Measurements from ENCODE around the gene UBE3D. TPM values are rescaled to one million over a fixed set of nuclear protein-coding genes. Genes with fewer than 3 reads are reported as not detected.
"Not testable (repeated sequence)": the region's sequence is repeated elsewhere in the genome, so short reads cannot be mapped to it uniquely, and the experiment has no call there.

The UBE3D gene
- total and polyA plus RNA-seq, 2 experiments from 2014 or later, result 17.5 to 31.4 TPM

DNA sequence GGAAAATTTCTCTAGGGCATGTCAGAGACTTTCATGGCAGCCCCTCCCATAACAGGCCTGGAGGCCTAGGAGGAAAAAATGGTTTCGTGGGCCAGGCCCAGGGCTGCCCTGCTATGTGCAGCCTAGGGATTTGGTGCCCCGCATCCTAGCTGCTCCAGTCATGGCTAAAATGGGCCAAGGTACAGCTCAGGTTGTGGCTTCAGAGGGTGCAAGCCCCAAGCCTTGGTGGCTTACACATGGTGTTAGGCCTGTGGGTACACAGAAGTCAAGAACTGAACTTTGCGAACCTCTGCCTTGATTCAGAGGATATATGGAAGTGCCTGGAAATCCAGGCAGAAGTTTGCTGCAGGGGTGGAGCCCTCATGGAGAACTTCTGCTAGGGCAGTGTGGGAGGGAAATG lies 134.7 kb downstream of the UBE3D start:
- H3K9me2 ChIP-seq (ENCODE audit: insufficient read depth); H3K27ac ChIP-seq (ENCODE audit: low read depth); H3K79me2 ChIP-seq (replicated peaks; ENCODE audit: insufficient read depth); ATAC-seq; H4K20me1 ChIP-seq (replicated peaks; ENCODE audit: insufficient read depth); H3F3A ChIP-seq (replicated peaks; ENCODE audit: low read depth); H3K4me3 Mint-ChIP-seq; H3K4me1 Mint-ChIP-seq; H3K27me3 ChIP-seq (ENCODE audit: insufficient read depth); H3K4me2 ChIP-seq; H3K27me3 Mint-ChIP-seq (ENCODE audit: insufficient read depth, low read depth, poor library complexity); DNase-seq (ENCODE audit: low spot score); H3K4me3 ChIP-seq; H3K27ac Mint-ChIP-seq; H2AFZ ChIP-seq; H3K4me1 ChIP-seq (ENCODE audit: insufficient read depth): not testable (repeated sequence)
- Mint-ChIP-seq H3K9me3 (peaks cover 58% of the 10 kb centered on the region), H3K36me3 (ENCODE audit: low read depth) (peaks cover 73% of the 10 kb centered on the region)
- H3K36me3 ChIP-seq (ENCODE audit: insufficient read depth), result peaks cover 36% of the 10 kb centered on the region

DNA sequence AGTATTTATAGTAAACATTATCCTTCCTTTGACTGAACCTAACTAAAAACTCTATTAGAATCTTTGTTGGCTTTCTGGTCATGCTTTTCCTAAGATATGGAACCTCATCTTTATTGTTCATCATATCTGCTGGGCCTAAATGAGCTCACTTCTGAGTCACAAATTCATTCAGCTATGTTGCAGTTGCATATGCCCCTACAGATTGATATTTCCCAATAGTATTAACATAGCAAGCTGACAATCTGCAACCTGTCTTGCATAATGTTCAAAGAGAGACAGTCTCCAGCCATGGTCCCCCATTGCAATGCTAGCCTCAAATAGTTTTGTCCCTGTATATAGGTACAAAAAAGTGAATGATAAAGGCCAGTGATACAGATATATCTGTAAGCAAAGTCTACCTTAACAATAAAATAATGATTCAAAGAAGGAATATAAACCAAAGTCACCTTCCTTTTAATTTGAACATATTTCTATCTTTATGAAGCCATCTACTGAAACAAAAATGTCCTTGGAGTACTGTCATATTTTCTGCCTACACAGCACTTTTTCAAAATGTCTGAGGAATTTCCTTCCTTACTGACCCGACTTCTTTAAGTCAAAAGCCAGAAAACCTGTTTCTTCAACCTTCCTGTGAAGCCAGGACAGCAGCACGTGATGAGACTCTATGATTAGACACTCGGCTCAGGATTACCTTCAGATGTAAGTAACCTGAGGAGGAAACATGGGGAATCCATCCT lies 140.7 kb downstream of the UBE3D start:
- peaks cover 15% of the 10 kb centered on the region for H3K9me3 Mint-ChIP-seq
- H3K36me3 Mint-ChIP-seq (ENCODE audit: low read depth), result peaks cover 41% of the 10 kb centered on the region
- Histone ChIP-seq H3K36me3 (ENCODE audit: insufficient read depth) (peaks cover 4% of the 10 kb centered on the region), H3F3A (replicated peaks; ENCODE audit: low read depth) (no peaks in the 10 kb centered on the region), H4K20me1 (replicated peaks; ENCODE audit: insufficient read depth) (no peaks in the 10 kb centered on the region), H2AFZ (no peak overlapping the region), H3K79me2 (replicated peaks; ENCODE audit: insufficient read depth) (no peaks in the 10 kb centered on the region), H3K27ac (ENCODE audit: low read depth) (no peak overlapping the region), H3K4me2 (no peak overlapping the region), H3K9me2 (ENCODE audit: insufficient read depth) (no peaks in the 10 kb centered on the region), H3K4me1 (ENCODE audit: insufficient read depth) (peaks cover 7% of the 10 kb centered on the region), H3K27me3 (ENCODE audit: insufficient read depth) (no peaks in the 10 kb centered on the region), H3K4me3 (no peak overlapping the region)
- H3K27ac Mint-ChIP-seq, result no peak overlapping the region
- DNase-seq (ENCODE audit: low spot score) (no peak), ATAC-seq (no peak)
- H3K4me3 Mint-ChIP-seq, result no peak overlapping the region
- no peaks in the 10 kb centered on the region for H3K27me3 Mint-ChIP-seq (ENCODE audit: insufficient read depth, low read depth, poor library complexity)
- peaks cover 2% of the 10 kb centered on the region; the same call in 2 of the 3 replicates for H3K4me1 Mint-ChIP-seq
- TF ChIP-seq, protein P1, sequence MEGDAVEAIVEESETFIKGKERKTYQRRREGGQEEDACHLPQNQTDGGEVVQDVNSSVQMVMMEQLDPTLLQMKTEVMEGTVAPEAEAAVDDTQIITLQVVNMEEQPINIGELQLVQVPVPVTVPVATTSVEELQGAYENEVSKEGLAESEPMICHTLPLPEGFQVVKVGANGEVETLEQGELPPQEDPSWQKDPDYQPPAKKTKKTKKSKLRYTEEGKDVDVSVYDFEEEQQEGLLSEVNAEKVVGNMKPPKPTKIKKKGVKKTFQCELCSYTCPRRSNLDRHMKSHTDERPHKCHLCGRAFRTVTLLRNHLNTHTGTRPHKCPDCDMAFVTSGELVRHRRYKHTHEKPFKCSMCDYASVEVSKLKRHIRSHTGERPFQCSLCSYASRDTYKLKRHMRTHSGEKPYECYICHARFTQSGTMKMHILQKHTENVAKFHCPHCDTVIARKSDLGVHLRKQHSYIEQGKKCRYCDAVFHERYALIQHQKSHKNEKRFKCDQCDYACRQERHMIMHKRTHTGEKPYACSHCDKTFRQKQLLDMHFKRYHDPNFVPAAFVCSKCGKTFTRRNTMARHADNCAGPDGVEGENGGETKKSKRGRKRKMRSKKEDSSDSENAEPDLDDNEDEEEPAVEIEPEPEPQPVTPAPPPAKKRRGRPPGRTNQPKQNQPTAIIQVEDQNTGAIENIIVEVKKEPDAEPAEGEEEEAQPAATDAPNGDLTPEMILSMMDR (conservative IDR thresholded peaks at IDR 0.05; ENCODE audit: low read depth in 2 of 2), result no peak
- TF ChIP-seq EZH2 (IDR thresholded peaks at IDR 0.05; ENCODE audit: low read depth, unreplicated experiment) (no peak), ZNF114 (CRISPR knock-in tag; IDR thresholded peaks at IDR 0.05) (no peak), NANOG (IDR thresholded peaks at IDR 0.05; ENCODE audit: borderline replicate concordance) (no peak), JUNB (IDR thresholded peaks at IDR 0.05; ENCODE audit: unreplicated experiment) (no peak), CREB1 (CRISPR knock-in tag; IDR thresholded peaks at IDR 0.05; ENCODE audit: low read depth) (no peak), STAT1 (IDR thresholded peaks at IDR 0.05; ENCODE audit: unreplicated experiment) (no peak), EZH2phosphoT487 (IDR thresholded peaks at IDR 0.05; ENCODE audit: unreplicated experiment) (no peak), POLR2AphosphoS5 (IDR thresholded peaks at IDR 0.05; ENCODE audit: low read depth) (no peak), ZNF331 (CRISPR knock-in tag; IDR thresholded peaks at IDR 0.05; ENCODE audit: low read depth) (no peak)
- TF ChIP-seq, protein P2, sequence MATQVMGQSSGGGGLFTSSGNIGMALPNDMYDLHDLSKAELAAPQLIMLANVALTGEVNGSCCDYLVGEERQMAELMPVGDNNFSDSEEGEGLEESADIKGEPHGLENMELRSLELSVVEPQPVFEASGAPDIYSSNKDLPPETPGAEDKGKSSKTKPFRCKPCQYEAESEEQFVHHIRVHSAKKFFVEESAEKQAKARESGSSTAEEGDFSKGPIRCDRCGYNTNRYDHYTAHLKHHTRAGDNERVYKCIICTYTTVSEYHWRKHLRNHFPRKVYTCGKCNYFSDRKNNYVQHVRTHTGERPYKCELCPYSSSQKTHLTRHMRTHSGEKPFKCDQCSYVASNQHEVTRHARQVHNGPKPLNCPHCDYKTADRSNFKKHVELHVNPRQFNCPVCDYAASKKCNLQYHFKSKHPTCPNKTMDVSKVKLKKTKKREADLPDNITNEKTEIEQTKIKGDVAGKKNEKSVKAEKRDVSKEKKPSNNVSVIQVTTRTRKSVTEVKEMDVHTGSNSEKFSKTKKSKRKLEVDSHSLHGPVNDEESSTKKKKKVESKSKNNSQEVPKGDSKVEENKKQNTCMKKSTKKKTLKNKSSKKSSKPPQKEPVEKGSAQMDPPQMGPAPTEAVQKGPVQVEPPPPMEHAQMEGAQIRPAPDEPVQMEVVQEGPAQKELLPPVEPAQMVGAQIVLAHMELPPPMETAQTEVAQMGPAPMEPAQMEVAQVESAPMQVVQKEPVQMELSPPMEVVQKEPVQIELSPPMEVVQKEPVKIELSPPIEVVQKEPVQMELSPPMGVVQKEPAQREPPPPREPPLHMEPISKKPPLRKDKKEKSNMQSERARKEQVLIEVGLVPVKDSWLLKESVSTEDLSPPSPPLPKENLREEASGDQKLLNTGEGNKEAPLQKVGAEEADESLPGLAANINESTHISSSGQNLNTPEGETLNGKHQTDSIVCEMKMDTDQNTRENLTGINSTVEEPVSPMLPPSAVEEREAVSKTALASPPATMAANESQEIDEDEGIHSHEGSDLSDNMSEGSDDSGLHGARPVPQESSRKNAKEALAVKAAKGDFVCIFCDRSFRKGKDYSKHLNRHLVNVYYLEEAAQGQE (IDR thresholded peaks at IDR 0.05; ENCODE audit: unreplicated experiment), result no peak
- TF ChIP-seq, protein P3, sequence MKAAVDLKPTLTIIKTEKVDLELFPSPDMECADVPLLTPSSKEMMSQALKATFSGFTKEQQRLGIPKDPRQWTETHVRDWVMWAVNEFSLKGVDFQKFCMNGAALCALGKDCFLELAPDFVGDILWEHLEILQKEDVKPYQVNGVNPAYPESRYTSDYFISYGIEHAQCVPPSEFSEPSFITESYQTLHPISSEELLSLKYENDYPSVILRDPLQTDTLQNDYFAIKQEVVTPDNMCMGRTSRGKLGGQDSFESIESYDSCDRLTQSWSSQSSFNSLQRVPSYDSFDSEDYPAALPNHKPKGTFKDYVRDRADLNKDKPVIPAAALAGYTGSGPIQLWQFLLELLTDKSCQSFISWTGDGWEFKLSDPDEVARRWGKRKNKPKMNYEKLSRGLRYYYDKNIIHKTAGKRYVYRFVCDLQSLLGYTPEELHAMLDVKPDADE (IDR thresholded peaks at IDR 0.05), result no peak
